ENCODE measurements around the gene TAS2R60.
A peak's percentile ranks its signal among the peaks of the same experiment; 100 is the strongest.
"Not testable (repeated sequence)": the region's sequence is repeated elsewhere in the genome, so short reads cannot be mapped to it uniquely, and the experiment has no call there.

TAS2R60 gene

DNA sequence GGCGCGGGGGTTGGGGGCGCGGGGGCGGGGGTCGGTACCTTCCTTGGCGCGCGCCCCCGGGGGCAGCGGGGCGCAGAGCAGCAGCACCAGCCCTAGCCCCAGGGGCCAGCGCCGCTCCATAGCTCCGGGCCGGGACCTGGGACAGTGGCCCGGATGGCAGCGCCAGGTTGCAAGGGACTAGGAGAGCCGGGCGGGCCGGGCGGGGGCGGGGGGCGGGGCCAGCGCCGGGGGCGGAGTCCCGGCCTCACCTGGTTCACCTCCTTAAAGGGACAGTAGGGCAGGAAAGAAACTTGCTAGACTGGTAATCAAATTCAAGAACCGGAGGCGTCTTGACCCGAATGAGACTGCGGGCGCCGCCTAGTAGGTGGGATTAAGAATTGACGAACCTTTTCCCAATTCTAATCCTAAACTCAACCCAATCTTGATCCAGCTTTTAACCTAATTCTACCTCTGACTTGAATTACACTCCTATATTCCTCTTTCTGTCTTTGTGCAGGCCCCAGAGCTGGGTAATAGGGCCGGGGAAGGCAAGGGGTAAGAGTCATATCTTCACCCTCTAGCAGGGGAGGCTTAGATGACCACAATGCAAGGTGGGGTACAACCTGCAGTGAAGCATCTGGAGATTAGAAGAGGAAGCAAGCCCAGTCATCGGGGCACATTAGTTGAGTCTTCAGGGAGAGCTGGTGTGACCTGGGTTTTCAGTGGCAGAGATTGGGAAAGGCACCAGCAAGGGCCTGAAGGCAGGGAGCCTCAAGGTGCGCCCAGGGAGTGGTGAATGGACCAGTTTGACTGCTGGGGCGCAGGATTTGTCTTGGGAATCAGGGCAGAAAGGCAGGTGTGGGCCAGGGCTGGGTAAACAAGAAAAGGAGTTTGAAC, 34.3 kb upstream of the TAS2R60 start, which contains the start of gene EPHA1:
Gene EPHA1 (minus strand): TSS at position 171 of the 876 bp plus-strand sequence. CDS start 51 bp downstream, at position 120.
- peaks cover 20% of the 10 kb centered on the region for H3K27me3 Mint-ChIP-seq (ENCODE audit: low read depth, poor library complexity)
- no peaks in the 10 kb centered on the region for H3K36me3 Mint-ChIP-seq (ENCODE audit: low read depth)
- DNase-seq = peak; percentile 42
- peak within 1 kb of the TSS; percentile 86 for H3K4me3 Mint-ChIP-seq
- peak within 1 kb of the TSS; percentile 49 for H3K27ac Mint-ChIP-seq
- H3K4me1 Mint-ChIP-seq = peaks cover 84% of the 10 kb centered on the region
- no peaks in the 10 kb centered on the region for H3K9me3 Mint-ChIP-seq
- TF ChIP-seq, protein P1, sequence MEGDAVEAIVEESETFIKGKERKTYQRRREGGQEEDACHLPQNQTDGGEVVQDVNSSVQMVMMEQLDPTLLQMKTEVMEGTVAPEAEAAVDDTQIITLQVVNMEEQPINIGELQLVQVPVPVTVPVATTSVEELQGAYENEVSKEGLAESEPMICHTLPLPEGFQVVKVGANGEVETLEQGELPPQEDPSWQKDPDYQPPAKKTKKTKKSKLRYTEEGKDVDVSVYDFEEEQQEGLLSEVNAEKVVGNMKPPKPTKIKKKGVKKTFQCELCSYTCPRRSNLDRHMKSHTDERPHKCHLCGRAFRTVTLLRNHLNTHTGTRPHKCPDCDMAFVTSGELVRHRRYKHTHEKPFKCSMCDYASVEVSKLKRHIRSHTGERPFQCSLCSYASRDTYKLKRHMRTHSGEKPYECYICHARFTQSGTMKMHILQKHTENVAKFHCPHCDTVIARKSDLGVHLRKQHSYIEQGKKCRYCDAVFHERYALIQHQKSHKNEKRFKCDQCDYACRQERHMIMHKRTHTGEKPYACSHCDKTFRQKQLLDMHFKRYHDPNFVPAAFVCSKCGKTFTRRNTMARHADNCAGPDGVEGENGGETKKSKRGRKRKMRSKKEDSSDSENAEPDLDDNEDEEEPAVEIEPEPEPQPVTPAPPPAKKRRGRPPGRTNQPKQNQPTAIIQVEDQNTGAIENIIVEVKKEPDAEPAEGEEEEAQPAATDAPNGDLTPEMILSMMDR (IDR thresholded peaks at IDR 0.05) = peak; percentile 36

DNA sequence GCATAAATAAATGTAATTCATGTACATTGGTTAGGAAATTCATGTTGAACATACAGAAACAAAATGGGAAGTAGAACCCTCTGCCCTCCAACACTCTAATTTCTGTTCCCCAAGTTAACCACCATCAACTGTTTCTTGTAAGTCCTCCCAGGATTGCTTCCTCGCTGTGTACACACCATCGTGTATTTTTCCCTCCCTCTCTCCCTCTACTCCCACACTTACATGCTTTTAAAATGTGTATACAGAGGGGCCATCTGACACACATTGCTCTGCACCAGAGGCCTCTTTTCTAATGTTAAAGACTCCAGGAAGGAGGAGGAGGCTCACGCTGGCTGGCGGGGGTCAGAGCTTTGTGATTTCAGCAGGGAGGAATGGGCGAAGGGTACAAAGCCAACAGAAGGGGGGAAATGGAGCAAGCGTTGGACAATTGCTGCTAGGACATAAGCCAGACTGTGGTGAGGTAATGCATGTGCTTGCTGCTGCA, 32.7 kb upstream of the TAS2R60 start:
- Mint-ChIP-seq H3K9me3 (no peaks in the 10 kb centered on the region), H3K4me3 (peak overlapping the region; percentile 86), H3K27me3 (ENCODE audit: low read depth, poor library complexity) (peaks cover 20% of the 10 kb centered on the region), H3K27ac (no peak overlapping the region), H3K36me3 (ENCODE audit: low read depth) (no peaks in the 10 kb centered on the region), H3K4me1 (peaks cover 86% of the 10 kb centered on the region)
- no peak for DNase-seq
- TF ChIP-seq, protein P1 (IDR thresholded peaks at IDR 0.05) = no peak

DNA sequence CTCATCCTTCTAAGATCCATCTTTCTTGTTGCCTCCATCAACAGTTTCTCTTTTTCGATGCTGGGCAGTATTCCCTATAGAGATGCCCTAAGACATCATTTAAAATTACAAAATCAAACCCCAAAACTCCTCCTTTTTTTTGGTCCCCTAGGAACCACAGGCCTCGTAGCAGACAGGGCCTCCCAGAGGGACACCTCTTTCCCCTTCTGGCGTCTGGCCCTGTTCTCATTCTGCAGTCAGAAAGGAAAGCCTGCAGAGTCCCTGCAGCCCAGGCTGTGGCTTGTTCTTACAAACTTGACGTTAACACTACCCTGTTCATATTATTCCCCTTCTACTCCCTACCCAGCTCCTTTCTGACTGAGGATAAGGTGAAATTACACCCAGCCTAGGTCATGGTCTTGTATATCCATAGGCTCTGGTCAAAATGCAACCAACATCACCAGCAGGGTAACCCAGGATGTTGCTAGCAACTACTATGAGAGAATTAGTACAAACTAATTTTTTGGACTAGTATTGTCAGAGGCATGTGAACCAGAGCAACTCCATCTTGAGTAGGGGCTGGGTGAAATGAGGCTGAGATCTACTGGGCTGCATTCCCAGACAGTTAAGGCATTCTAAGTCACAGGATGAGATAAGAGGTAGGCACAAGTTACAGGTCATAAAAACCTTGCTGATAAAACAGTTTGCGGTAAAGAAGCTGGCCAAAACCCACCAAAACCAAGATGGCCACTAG, 31.1 kb upstream of the TAS2R60 start:
- TF ChIP-seq, protein P1 (IDR thresholded peaks at IDR 0.05) = no peak
- Mint-ChIP-seq H3K36me3 (ENCODE audit: low read depth) (no peaks in the 10 kb centered on the region), H3K27me3 (ENCODE audit: low read depth, poor library complexity) (peaks cover 20% of the 10 kb centered on the region), H3K27ac (no peak overlapping the region), H3K9me3 (no peaks in the 10 kb centered on the region), H3K4me3 (no peak overlapping the region), H3K4me1 (peaks cover 81% of the 10 kb centered on the region)
- DNase-seq = no peak

DNA sequence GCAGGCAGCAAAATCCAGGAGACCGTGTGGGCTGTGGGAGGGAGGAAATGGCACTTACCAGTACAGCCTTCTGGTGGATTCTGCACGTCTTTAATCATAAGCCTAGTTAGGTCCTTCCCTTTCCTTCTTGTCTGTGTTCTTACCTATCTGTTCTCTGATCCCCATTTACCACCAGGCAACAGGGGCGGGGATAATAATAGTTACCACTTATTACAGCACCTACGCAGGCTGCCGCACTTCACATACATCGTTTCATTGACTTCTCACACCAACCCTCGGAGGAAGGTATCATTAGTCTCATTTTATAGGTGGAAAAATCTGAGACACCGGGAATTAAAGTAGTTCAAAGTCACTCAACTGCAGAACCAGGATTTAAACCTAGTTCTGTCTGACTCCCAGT, 30.1 kb upstream of the TAS2R60 start:
- H3K36me3 Mint-ChIP-seq (ENCODE audit: low read depth) = no peaks in the 10 kb centered on the region
- TF ChIP-seq, protein P1 (IDR thresholded peaks at IDR 0.05) = no peak
- H3K27ac Mint-ChIP-seq = no peak overlapping the region
- no peaks in the 10 kb centered on the region for H3K9me3 Mint-ChIP-seq
- no peak for DNase-seq
- peaks cover 14% of the 10 kb centered on the region for H3K27me3 Mint-ChIP-seq (ENCODE audit: low read depth, poor library complexity)
- peaks cover 71% of the 10 kb centered on the region for H3K4me1 Mint-ChIP-seq
- no peak overlapping the region for H3K4me3 Mint-ChIP-seq

DNA sequence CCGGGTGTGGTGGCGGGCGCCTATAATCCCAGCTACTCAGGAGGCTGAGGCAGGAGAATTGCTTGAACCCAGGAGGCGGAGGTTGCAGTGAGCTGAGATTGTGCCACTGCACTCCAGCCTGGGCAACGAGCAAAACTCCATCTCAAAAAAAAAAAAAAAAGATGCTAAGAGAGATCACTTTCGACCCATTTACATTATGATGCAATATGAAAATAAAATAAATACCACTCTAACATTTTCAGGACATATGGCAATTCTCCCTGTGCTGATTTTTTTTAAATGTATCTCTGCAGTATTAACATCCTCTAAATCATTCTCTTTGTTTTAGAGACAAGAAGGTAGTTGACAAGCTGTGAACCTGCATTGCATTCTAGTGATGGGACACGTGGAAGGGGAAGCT, 28.0 kb upstream of the TAS2R60 start:
- H3K9me3 Mint-ChIP-seq; H3K27ac Mint-ChIP-seq; H3K36me3 Mint-ChIP-seq (ENCODE audit: low read depth); DNase-seq; H3K4me3 Mint-ChIP-seq: not testable (repeated sequence)
- peaks cover 55% of the 10 kb centered on the region for H3K4me1 Mint-ChIP-seq
- H3K27me3 Mint-ChIP-seq (ENCODE audit: low read depth, poor library complexity) = peaks cover 16% of the 10 kb centered on the region

DNA sequence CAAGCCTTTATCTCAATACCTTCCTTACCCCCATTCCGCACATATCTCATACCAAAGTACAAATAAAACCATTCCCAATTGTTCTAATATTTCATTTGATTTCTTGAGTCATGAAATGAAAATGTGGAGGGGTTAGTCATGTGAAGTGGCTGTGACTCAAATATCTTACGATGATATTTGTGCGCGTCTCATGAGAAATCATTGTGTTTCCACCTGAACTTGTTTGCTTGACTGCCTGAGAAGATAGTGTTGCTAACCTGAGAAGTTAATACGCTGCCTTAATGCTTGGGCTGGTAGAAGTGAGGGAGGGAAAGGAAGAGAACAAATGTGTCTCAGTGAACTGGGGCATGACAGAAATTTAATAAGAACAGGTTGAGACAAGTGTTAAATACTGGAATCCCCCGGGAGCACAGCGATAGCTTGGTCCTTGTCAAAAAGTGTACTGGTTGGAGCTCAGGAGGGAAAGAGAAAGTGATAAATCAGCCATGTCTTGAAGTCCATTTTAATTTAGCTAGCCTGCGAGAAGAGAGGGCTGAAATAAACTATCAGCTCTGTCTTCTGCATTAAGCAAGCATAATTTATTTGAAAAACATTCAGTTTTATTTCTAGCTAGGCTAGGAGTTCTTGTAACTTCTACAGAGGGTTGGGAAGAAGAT, 27.4 kb upstream of the TAS2R60 start:
- no peak overlapping the region for H3K4me3 Mint-ChIP-seq
- no peak for DNase-seq
- no peaks in the 10 kb centered on the region for H3K36me3 Mint-ChIP-seq (ENCODE audit: low read depth)
- H3K9me3 Mint-ChIP-seq = peaks cover 11% of the 10 kb centered on the region
- H3K27me3 Mint-ChIP-seq (ENCODE audit: low read depth, poor library complexity) = peaks cover 14% of the 10 kb centered on the region
- TF ChIP-seq, protein P1 (IDR thresholded peaks at IDR 0.05) = no peak
- no peak overlapping the region for H3K27ac Mint-ChIP-seq
- H3K4me1 Mint-ChIP-seq = peaks cover 48% of the 10 kb centered on the region
